Measurements from ENCODE around the gene FHAD1. TPM values are rescaled to one million over a fixed set of nuclear protein-coding genes. Genes with fewer than 3 reads are reported as not detected.
A peak's percentile ranks its signal among the peaks of the same experiment; 100 is the strongest.

Gene FHAD1
- total RNA-seq, 2 experiments from 2014 or later: not detected

DNA sequence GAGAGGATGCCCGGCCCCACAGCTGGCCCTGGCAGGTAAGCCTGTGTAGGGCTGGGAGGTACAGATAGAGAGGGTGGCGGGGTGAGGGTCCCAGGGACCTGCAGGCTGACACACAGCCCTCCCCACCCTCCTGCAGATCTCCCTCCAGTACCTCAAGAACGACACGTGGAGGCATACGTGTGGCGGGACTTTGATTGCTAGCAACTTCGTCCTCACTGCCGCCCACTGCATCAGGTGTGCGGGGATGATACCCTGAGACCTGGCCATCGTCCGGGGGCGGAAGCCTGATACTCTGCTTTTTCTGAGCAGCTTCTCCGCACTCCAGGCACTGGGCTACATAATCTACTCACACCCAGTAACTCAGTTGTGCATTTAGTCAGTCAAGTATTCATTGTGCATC is 193.3 kb downstream of the FHAD1 start:
- no peaks in the 10 kb centered on the region for H3K27me3 ChIP-seq (ENCODE audit: control insufficient read depth in 1 of 2, insufficient read depth in 2 of 2, low read length in 2 of 2)
- DNase-seq (peak in 1 of 14 experiments; percentile 24), ATAC-seq (ENCODE audit: poor library complexity) (no peak)
- peaks cover 4% of the 10 kb centered on the region for H3K27me3 Mint-ChIP-seq
- no peaks in the 10 kb centered on the region for H3K4me1 Mint-ChIP-seq (ENCODE audit: low read depth)
- H3K4me1 ChIP-seq (ENCODE audit: insufficient read depth, low read length): peaks cover 5% of the 10 kb centered on the region
- no peak overlapping the region for H3K27ac Mint-ChIP-seq
- H3K4me3 ChIP-seq (ENCODE audit: low read length): no peak overlapping the region
- H3K9me3 ChIP-seq (ENCODE audit: control insufficient read depth in 1 of 2, insufficient read depth in 1 of 2, low read length in 2 of 2): no peaks in the 10 kb centered on the region
- TF ChIP-seq, protein P1, sequence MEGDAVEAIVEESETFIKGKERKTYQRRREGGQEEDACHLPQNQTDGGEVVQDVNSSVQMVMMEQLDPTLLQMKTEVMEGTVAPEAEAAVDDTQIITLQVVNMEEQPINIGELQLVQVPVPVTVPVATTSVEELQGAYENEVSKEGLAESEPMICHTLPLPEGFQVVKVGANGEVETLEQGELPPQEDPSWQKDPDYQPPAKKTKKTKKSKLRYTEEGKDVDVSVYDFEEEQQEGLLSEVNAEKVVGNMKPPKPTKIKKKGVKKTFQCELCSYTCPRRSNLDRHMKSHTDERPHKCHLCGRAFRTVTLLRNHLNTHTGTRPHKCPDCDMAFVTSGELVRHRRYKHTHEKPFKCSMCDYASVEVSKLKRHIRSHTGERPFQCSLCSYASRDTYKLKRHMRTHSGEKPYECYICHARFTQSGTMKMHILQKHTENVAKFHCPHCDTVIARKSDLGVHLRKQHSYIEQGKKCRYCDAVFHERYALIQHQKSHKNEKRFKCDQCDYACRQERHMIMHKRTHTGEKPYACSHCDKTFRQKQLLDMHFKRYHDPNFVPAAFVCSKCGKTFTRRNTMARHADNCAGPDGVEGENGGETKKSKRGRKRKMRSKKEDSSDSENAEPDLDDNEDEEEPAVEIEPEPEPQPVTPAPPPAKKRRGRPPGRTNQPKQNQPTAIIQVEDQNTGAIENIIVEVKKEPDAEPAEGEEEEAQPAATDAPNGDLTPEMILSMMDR (IDR thresholded peaks at IDR 0.05): no peak
- no peaks in the 10 kb centered on the region for H3K36me3 ChIP-seq (ENCODE audit: insufficient read depth, low read length)
- intact Hi-C loops (cut with DNase I, micrococcal nuclease): no loop called here
- CTCF ChIA-PET: no interaction called here
- no peak overlapping the region for H3K27ac ChIP-seq (ENCODE audit: low read depth in 1 of 2, low read length in 2 of 2)
- H3K36me3 Mint-ChIP-seq (ENCODE audit: low read depth): no peaks in the 10 kb centered on the region
- POLR2A ChIA-PET: no interaction called here
- H3K9me3 Mint-ChIP-seq: no peaks in the 10 kb centered on the region
- H3K4me3 Mint-ChIP-seq: no peak overlapping the region

DNA sequence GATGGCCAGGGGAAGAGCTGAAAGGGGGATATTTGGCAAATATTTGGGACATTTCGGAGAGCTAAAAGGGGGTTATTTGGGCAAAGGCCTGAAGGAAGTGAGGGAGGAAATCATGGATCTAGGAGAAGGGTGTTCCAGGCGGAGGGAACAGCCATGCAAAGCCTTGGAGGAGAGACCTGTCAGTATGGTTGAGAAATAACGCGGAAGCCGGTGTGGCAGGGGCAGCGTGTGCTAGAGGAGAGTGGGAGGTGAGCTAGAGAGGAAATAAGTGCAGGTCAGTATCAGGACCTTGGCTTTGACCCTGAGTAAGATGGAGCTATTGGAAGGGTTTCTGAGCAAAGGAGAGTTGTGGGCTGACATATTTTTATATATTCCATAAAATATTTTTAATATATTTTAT is 194.2 kb downstream of the FHAD1 start:
- no peaks in the 10 kb centered on the region for H3K4me1 Mint-ChIP-seq (ENCODE audit: low read depth)
- POLR2A ChIA-PET: no interaction called here

DNA sequence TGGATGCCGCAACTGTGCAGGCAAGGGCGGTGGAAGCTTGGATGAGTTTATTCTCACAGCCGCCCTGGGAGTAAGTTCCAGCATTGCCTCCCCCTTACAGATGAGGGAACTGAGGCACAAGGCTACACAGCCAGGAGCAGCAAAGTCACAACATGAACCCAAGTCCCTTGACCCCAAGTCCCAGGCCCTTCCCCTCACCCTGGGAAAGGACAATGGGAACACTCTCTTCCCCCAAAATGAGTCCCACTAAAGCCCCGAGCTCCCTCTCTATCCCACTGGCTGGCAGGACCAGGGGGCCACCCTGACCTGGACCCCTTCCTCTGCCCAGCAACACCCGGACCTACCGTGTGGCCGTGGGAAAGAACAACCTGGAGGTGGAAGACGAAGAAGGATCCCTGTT is 195.1 kb downstream of the FHAD1 start:
- H3K4me1 ChIP-seq (ENCODE audit: insufficient read depth, low read length): peaks cover 6% of the 10 kb centered on the region
- no peak overlapping the region for H3K27ac Mint-ChIP-seq
- H3K27me3 ChIP-seq (ENCODE audit: control insufficient read depth in 1 of 2, insufficient read depth in 2 of 2, low read length in 2 of 2): no peaks in the 10 kb centered on the region
- H3K27ac ChIP-seq (ENCODE audit: low read depth in 1 of 2, low read length in 2 of 2): no peak overlapping the region
- H3K4me3 ChIP-seq (ENCODE audit: low read length): no peak overlapping the region
- CTCF ChIA-PET: no interaction called here
- POLR2A ChIA-PET: no interaction called here
- no peaks in the 10 kb centered on the region for H3K36me3 ChIP-seq (ENCODE audit: insufficient read depth, low read length)
- H3K4me3 Mint-ChIP-seq: no peak overlapping the region
- TF ChIP-seq, protein P1 (IDR thresholded peaks at IDR 0.05): no peak
- peaks cover 0 to 4% of the 10 kb centered on the region in 2 experiments for H3K9me3 ChIP-seq (ENCODE audit: control insufficient read depth in 1 of 2, insufficient read depth in 1 of 2, low read length in 2 of 2)
- no peak for DNase-seq
- no peaks in the 10 kb centered on the region for H3K36me3 Mint-ChIP-seq (ENCODE audit: low read depth)
- no peaks in the 10 kb centered on the region for H3K9me3 Mint-ChIP-seq
- H3K27me3 Mint-ChIP-seq: peaks cover 4% of the 10 kb centered on the region
- intact Hi-C loops (cut with DNase I, micrococcal nuclease): no loop called here
- no peak for ATAC-seq (ENCODE audit: poor library complexity)
- no peaks in the 10 kb centered on the region for H3K4me1 Mint-ChIP-seq (ENCODE audit: low read depth)

More for the DNA sequence above, 194.2 kb downstream of the FHAD1 start:
- H3K36me3 Mint-ChIP-seq (ENCODE audit: low read depth): no peaks in the 10 kb centered on the region
- Histone ChIP-seq H3K9me3 (ENCODE audit: control insufficient read depth in 1 of 2, insufficient read depth in 1 of 2, low read length in 2 of 2) (no peaks in the 10 kb centered on the region), H3K27ac (ENCODE audit: low read depth in 1 of 2, low read length in 2 of 2) (no peak overlapping the region), H3K4me3 (ENCODE audit: low read length) (no peak overlapping the region), H3K36me3 (ENCODE audit: insufficient read depth, low read length) (no peaks in the 10 kb centered on the region), H3K4me1 (ENCODE audit: insufficient read depth, low read length) (peaks cover 6% of the 10 kb centered on the region), H3K27me3 (ENCODE audit: control insufficient read depth in 1 of 2, insufficient read depth in 2 of 2, low read length in 2 of 2) (no peaks in the 10 kb centered on the region)
- ATAC-seq (ENCODE audit: poor library complexity) (no peak), DNase-seq (no peak)
- H3K27ac Mint-ChIP-seq: no peak overlapping the region
- peaks cover 4% of the 10 kb centered on the region for H3K27me3 Mint-ChIP-seq
- H3K4me3 Mint-ChIP-seq: no peak overlapping the region
- H3K9me3 Mint-ChIP-seq: no peaks in the 10 kb centered on the region
- CTCF ChIA-PET: interaction anchor here (1.3 kb wide), 1 partner anchor 118 kb away, joined by 5 read pairs; no protein-coding TSS in a partner anchor
- intact Hi-C loops (cut with DNase I, micrococcal nuclease): no loop called here
- TF ChIP-seq, protein P1 (IDR thresholded peaks at IDR 0.05): no peak

All from CD4-positive, alpha-beta T cell (primary cell).